HepG2 (cell line): ENCODE data around the gene GPATCH3. TPM values are rescaled to one million over a fixed set of nuclear protein-coding genes. Genes with fewer than 3 reads are reported as not detected.

Experiments
- ATF5 ChIP-seq: sonication (generic); formaldehyde crosslinking; IDR thresholded peaks from 2 replicates; pipeline ENCODE4 v1.4.0; 2020; ENCODE audit warnings: mild to moderate bottlenecking, low read depth, missing genetic modification reagents
- CBX1 ChIP-seq: IDR thresholded peaks from one replicate; pipeline ENCODE4 v1.6.1; 2016; ENCODE audit warnings: antibody characterized with exemption, low read depth
- CEBPB ChIP-seq: IDR thresholded peaks from 2 replicates; pipeline ENCODE4 v1.6.1; 2011; ENCODE audit warnings: low read depth, low read length, improper control_type of control experiment, borderline replicate concordance
- CREM ChIP-seq, 2 experiments: sonication (generic) in 1 of 2; formaldehyde crosslinking in 1 of 2; IDR thresholded peaks; 2 replicates each; pipeline versions ENCODE4 v1.4.0 to v1.6.1; 2016 to 2020; ENCODE audit warnings: antibody characterized with exemption in 1 of 2, mild to moderate bottlenecking in 1 of 2, missing genetic modification reagents in 1 of 2
- FOXA1 ChIP-seq, 2 experiments: fragments of 450-650 bp in 1 of 2; sonication (generic) in 1 of 2; formaldehyde crosslinking in 1 of 2; IDR thresholded peaks; 2 replicates each; pipeline versions ENCODE4 v1.4.0 to v1.6.1; 2016 to 2020; ENCODE audit warnings: missing genetic modification reagents in 1 of 2
- GFI1 ChIP-seq: sonication (generic); formaldehyde crosslinking; IDR thresholded peaks from 2 replicates; pipeline ENCODE4 v1.5.0; 2020; ENCODE audit warnings: missing genetic modification reagents, mild to moderate bottlenecking, borderline replicate concordance
- JDP2 ChIP-seq: sonication (generic); formaldehyde crosslinking; IDR thresholded peaks from 2 replicates; pipeline ENCODE4 v1.8.1; 2022; ENCODE audit warnings: missing genetic modification reagents, borderline replicate concordance
- PAF1 ChIP-seq: IDR thresholded peaks from 2 replicates; pipeline ENCODE4 v1.6.1; 2016; ENCODE audit warnings: missing genetic modification reagents, missing compliant biosample characterization
- RBFOX2 ChIP-seq: fragments of 200-400 bp; formaldehyde crosslinking; IDR thresholded peaks from 2 replicates; pipeline ENCODE4 v1.6.1; 2017; ENCODE audit warnings: low read depth, mild to moderate bottlenecking, low read length
- REL ChIP-seq: sonication (generic); formaldehyde crosslinking; conservative IDR thresholded peaks from 2 replicates; pipeline ENCODE4 v1.8.0; 2022; ENCODE audit warnings: mild to moderate bottlenecking, missing genetic modification reagents, moderate library complexity
- ZBTB14 ChIP-seq: sonication (generic); formaldehyde crosslinking; IDR thresholded peaks from 2 replicates; pipeline ENCODE4 v1.4.0; 2020; ENCODE audit warnings: missing genetic modification reagents
- ZBTB2 ChIP-seq: sonication (generic); formaldehyde crosslinking; IDR thresholded peaks from 2 replicates; pipeline ENCODE4 v1.8.0; 2022; ENCODE audit warnings: low read depth, missing genetic modification reagents
- ZNF160 ChIP-seq: sonication (generic); formaldehyde crosslinking; IDR thresholded peaks from 2 replicates; pipeline ENCODE4 v1.8.0; 2022; ENCODE audit warnings: mild to moderate bottlenecking, inconsistent platforms, missing genetic modification reagents
- ZNF224 ChIP-seq: sonication (generic); formaldehyde crosslinking; IDR thresholded peaks from 2 replicates; pipeline ENCODE4 v1.5.0; 2020; ENCODE audit warnings: mild to moderate bottlenecking, missing genetic modification reagents
- ZNF24 ChIP-seq: fragments of 450-650 bp; IDR thresholded peaks from 2 replicates; pipeline ENCODE4 v1.6.1; 2017; ENCODE audit warnings: antibody characterized with exemption, mild to moderate bottlenecking
- ZNF296 ChIP-seq: sonication (generic); formaldehyde crosslinking; conservative IDR thresholded peaks from 2 replicates; pipeline ENCODE4 v1.5.0; 2020; ENCODE audit warnings: mild to moderate bottlenecking, missing genetic modification reagents
- ZNF333 ChIP-seq: sonication (generic); formaldehyde crosslinking; IDR thresholded peaks from 2 replicates; pipeline ENCODE4 v1.4.0; 2020; ENCODE audit warnings: mild to moderate bottlenecking, missing genetic modification reagents, borderline replicate concordance
- ZNF343 ChIP-seq: sonication (generic); formaldehyde crosslinking; IDR thresholded peaks from 2 replicates; pipeline ENCODE4 v1.4.0; 2020; ENCODE audit warnings: mild to moderate bottlenecking, missing genetic modification reagents
- ZNF614 ChIP-seq: IDR thresholded peaks from 2 replicates; pipeline ENCODE4 v1.6.1; 2018; ENCODE audit warnings: missing biosample characterization, missing genetic modification reagents, inconsistent platforms, borderline replicate concordance
- ZNF619 ChIP-seq: sonication (generic); formaldehyde crosslinking; IDR thresholded peaks from 2 replicates; pipeline ENCODE4 v1.4.0; 2020; ENCODE audit warnings: mild to moderate bottlenecking, missing genetic modification reagents
- ZNF629 ChIP-seq: sonication (generic); formaldehyde crosslinking; conservative IDR thresholded peaks from 2 replicates; pipeline ENCODE4 v1.5.0; 2020; ENCODE audit warnings: missing genetic modification reagents
- ZNF704 ChIP-seq: sonication (generic); formaldehyde crosslinking; IDR thresholded peaks from 2 replicates; pipeline ENCODE4 v1.8.1; 2023; ENCODE audit warnings: mild to moderate bottlenecking, inconsistent platforms, moderate library complexity, missing genetic modification reagents, borderline replicate concordance
- ZNF746 ChIP-seq: sonication (generic); formaldehyde crosslinking; IDR thresholded peaks from 2 replicates; pipeline ENCODE4 v1.8.0; 2022; ENCODE audit warnings: mild to moderate bottlenecking, missing genetic modification reagents
- ZSCAN21 ChIP-seq: sonication (generic); formaldehyde crosslinking; IDR thresholded peaks from 2 replicates; pipeline ENCODE4 v1.8.0; 2022; ENCODE audit warnings: mild to moderate bottlenecking, missing genetic modification reagents, moderate library complexity, borderline replicate concordance
- ZSCAN30 ChIP-seq: sonication (generic); formaldehyde crosslinking; IDR thresholded peaks from 2 replicates; pipeline ENCODE4 v1.5.0; 2020; ENCODE audit warnings: mild to moderate bottlenecking, missing genetic modification reagents
- polyA plus RNA-seq, 8 experiments: library from polyadenylated mRNA; depleted of rRNA in 3 of 8; stranded (reverse) in 7 of 8; unstranded in 1 of 8; fragments of >200 nt; fragmentation: Illumina TruSeq in 4 of 8; extraction: Trizol in 4 of 8; gene quantifications; 2 replicates each; pipeline versions ENCODE4 v1.2.1 to v1.2.3, GENCODE V29; 2011 to 2016; ENCODE audit warnings: low read depth in 4 of 8, missing spikeins in 1 of 8, mixed read lengths in 1 of 8; ENCODE audit not compliant: insufficient read depth in 1 of 8
- total RNA-seq, 5 experiments: library from RNA; depleted of rRNA; stranded (reverse); fragments of >200 nt; fragmentation: Illumina TruSeq; extraction: Trizol; gene quantifications; 2 replicates each; pipeline ENCODE4 v1.2.3, GENCODE V29; 2016; ENCODE audit warnings: low read depth in 1 of 5

GPATCH3 gene
- total and polyA plus RNA-seq, 2 of the 13 experiments (the other 11 are each of a cell fraction or from before 2014, with no cell fraction given) = 8.3 to 11.0 TPM

GRCh38 chr1:26913754-26914619 is 13.7 kb upstream of the GPATCH3 start, which contains the start of gene NR0B2 (continued):
- TF ChIP-seq ZNF704 (peak; percentile 41; the same call in 1 of the 2 replicates), ATF5 (CRISPR knock-in tag) (peak; percentile 70; the same call in 1 of the 2 replicates), JDP2 (CRISPR knock-in tag) (no peak), ZNF746 (CRISPR knock-in tag) (peak; percentile 96), ZNF629 (CRISPR knock-in tag) (peak; percentile 53), ZNF160 (CRISPR knock-in tag) (peak; percentile 92), ZNF614 (CRISPR knock-in tag) (peak; percentile 88), CREM (IDR thresholded peaks at IDR 0.05) (peak; percentile 92), CREM (CRISPR knock-in tag; IDR thresholded peaks at IDR 0.05) (0 out of 2 replicates have a peak, but pooled peaks have one; percentile 32), ZNF24 (no peak), CEBPB (peak; percentile 22; the same call in 1 of the 2 replicates), PAF1 (CRISPR knock-in tag) (no peak; the same call in 1 of the 2 replicates), ZSCAN21 (CRISPR knock-in tag) (no peak; the same call in none of the 2 replicates), FOXA1 (IDR thresholded peaks at IDR 0.05) (peak; percentile 80), FOXA1 (CRISPR knock-in tag; IDR thresholded peaks at IDR 0.05) (peak; percentile 99), ZBTB14 (peak; percentile 42; the same call in 1 of the 2 replicates), REL (CRISPR knock-in tag) (peak; percentile 90), RBFOX2 (peak; percentile 99), ZBTB2 (0 out of 2 replicates have a peak, but pooled peaks have one; percentile 44), ZNF619 (CRISPR knock-in tag) (no peak), ZSCAN30 (CRISPR knock-in tag) (no peak), GFI1 (CRISPR knock-in tag) (peak; percentile 93), CBX1 (peak; percentile 96), ZNF296 (CRISPR knock-in tag) (peak; percentile 58), ZNF343 (CRISPR knock-in tag) (peak; percentile 68; the same call in 1 of the 2 replicates), ZNF333 (CRISPR knock-in tag) (0 out of 2 replicates have a peak, but pooled peaks have one; percentile 73), ZNF224 (0 out of 2 replicates have a peak, but pooled peaks have one; percentile 30)
